K562 (cell line): Measurements from ENCODE around the gene DDX5. TPM values are rescaled to one million over a fixed set of nuclear protein-coding genes. Genes with fewer than 3 reads are reported as not detected.

Experiments used
- EGR1 ChIP-seq: fragments of 450-650 bp; conservative IDR thresholded peaks from 2 replicates; pipeline ENCODE4 v1.6.1; 2017; ENCODE audit warnings: mild to moderate bottlenecking
- ETV6 ChIP-seq, 3 experiments: fragments of 150-350 bp in 1 of 3; sonication (generic) in 1 of 3; formaldehyde crosslinking in 1 of 3; IDR thresholded peaks; 2 replicates each; pipeline versions ENCODE4 v1.6.1 to v1.8.0; 2014 to 2022; ENCODE audit warnings: borderline replicate concordance in 2 of 3, low read depth in 2 of 3, antibody characterized with exemption in 1 of 3, low read length in 1 of 3, mild to moderate bottlenecking in 1 of 3, missing genetic modification reagents in 1 of 3
- ILK ChIP-seq: fragments of 450-650 bp; IDR thresholded peaks from 2 replicates; pipeline ENCODE4 v1.6.1; 2016; ENCODE audit warnings: missing genetic modification characterization, low read depth, mild to moderate bottlenecking, missing compliant biosample characterization, moderate library complexity, borderline replicate concordance
- NELFE ChIP-seq: IDR thresholded peaks from 2 replicates; pipeline ENCODE4 v1.6.1; 2011; ENCODE audit warnings: mild to moderate bottlenecking; ENCODE audit not compliant: insufficient read depth, insufficient read length
- NR1H2 ChIP-seq: sonication (generic); formaldehyde crosslinking; IDR thresholded peaks from 2 replicates; pipeline ENCODE4 v1.4.0; 2020; ENCODE audit warnings: mild to moderate bottlenecking, missing genetic modification reagents
- NR2F6 ChIP-seq: fragments of 450-650 bp; formaldehyde crosslinking; IDR thresholded peaks from 2 replicates; pipeline ENCODE4 v1.4.0; 2020; ENCODE audit warnings: mild to moderate bottlenecking
- RBM25 ChIP-seq: fragments of 200-400 bp; formaldehyde crosslinking; IDR thresholded peaks from 2 replicates; pipeline ENCODE4 v1.6.1; 2018; ENCODE audit warnings: low read length, low read depth, moderate library complexity; ENCODE audit not compliant: severe bottlenecking
- ZFP1 ChIP-seq: fragments of 450-650 bp; formaldehyde crosslinking; IDR thresholded peaks from 2 replicates; pipeline ENCODE4 v1.4.0; 2020; ENCODE audit warnings: mild to moderate bottlenecking, mixed read lengths
- ZNF12 ChIP-seq: sonication (generic); formaldehyde crosslinking; IDR thresholded peaks from 2 replicates; pipeline ENCODE4 v1.4.0; 2020; ENCODE audit warnings: mild to moderate bottlenecking, missing genetic modification reagents
- ZNF41 ChIP-seq: fragments of 250-450 bp; sonication (Bioruptor Pico); conservative IDR thresholded peaks from 2 replicates; pipeline ENCODE4 v1.4.0; 2020; ENCODE audit warnings: mild to moderate bottlenecking
- polyA plus RNA-seq, 8 experiments: library from polyadenylated mRNA; depleted of rRNA in 4 of 8; stranded (reverse) in 5 of 8; unstranded in 3 of 8; fragments of >200 nt; fragmentation: Nextera tagmentation in 2 of 8; fragmentation: Illumina TruSeq in 1 of 8; extraction: Ambion mirVana in 2 of 8; extraction: Trizol in 1 of 8; gene quantifications; 2 replicates each; pipeline versions ENCODE4 v1.2.1 to v1.2.3, GENCODE V29; 2011 to 2014; ENCODE audit warnings: inconsistent platforms in 1 of 8, missing spikeins in 1 of 8
- total RNA-seq, 7 experiments: library from RNA; depleted of rRNA in 6 of 7; stranded (reverse); fragments of >200 nt in 6 of 7; fragmentation: Illumina TruSeq in 2 of 7; extraction: Trizol in 2 of 7; gene quantifications; 2 replicates each; pipeline versions ENCODE4 v1.2.1 to v1.2.3, GENCODE V29; 2011 to 2021; ENCODE audit warnings: low replicate concordance in 1 of 7
- TF ChIP-seq, protein P1 (sequence below), 2 experiments: fragments of 450-650 bp; IDR thresholded peaks; 2 replicates each; pipeline ENCODE4 v1.6.1; 2018; ENCODE audit warnings: mild to moderate bottlenecking in 2 of 2, low read depth in 1 of 2; ENCODE audit not compliant: partially characterized antibody in 2 of 2
- TF ChIP-seq, protein P2 (sequence below): sonication (generic); formaldehyde crosslinking; IDR thresholded peaks from 2 replicates; pipeline ENCODE4 v1.4.0; 2020; ENCODE audit warnings: mild to moderate bottlenecking, missing genetic modification reagents
- TF ChIP-seq, protein P3 (sequence below), 2 experiments: fragments of 450-650 bp in 1 of 2; IDR thresholded peaks; 2 replicates each; pipeline ENCODE4 v1.6.1; 2011 to 2017; ENCODE audit warnings: low read depth in 2 of 2, antibody characterized with exemption in 1 of 2, borderline replicate concordance in 1 of 2, low read length in 1 of 2, mild to moderate bottlenecking in 1 of 2, mixed read lengths in 1 of 2; ENCODE audit not compliant: control insufficient read depth in 1 of 2

The DDX5 gene
- total and polyA plus RNA-seq, 9 of the 15 experiments (the other 6 are each of a cell fraction or from before 2014, with no cell fraction given), result 306 to 1,639 (median 604) TPM

DNA sequence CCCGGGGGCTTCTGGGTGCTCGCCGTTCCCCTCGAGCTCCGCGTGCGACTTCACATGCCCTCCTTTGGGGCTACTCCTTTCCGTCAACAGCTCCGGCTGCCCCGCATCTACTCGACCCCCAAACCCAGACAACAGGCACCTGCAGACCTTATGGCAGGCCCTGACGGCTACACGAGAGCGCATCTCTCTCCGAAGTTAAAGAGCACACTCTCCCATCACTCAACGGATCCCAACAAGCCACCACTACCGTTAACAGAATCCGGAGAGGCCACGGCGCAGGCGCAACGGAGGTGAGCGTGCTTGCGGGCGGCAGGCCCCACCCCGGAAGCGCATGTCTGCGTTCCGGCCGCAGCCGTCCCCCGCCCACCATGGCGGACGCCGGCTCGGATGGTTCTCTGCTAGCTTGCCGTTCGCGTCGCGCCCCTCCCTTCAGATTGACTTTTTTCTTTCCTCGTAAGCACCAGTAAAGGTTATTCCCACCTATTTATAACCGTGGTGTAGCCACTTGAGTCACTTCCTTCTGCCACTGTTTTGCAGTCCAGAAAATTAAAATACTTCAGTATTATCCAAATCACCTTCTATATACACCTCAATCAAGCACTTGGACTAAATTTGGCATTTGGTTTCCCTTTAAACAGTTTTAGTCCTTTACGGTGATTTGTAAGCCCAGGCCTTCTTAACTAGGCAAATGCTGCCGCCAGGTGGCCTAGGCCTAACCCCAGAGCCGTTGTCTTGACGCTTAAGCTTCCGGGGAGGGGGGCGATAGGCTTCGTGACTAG, 9.1 kb downstream of the DDX5 start, which contains the start of gene POLG2 (continued):
- TF ChIP-seq ETV6 (IDR thresholded peaks at IDR 0.05; ENCODE audit: borderline replicate concordance in 1 of 2, low read depth in 2 of 2, low read length in 1 of 2) (0 out of 4 replicates have a peak, but pooled peaks of 1 of the 2 experiments have one; percentile 20), ETV6 (CRISPR knock-in tag; IDR thresholded peaks at IDR 0.05; ENCODE audit: borderline replicate concordance) (0 out of 2 replicates have a peak, but pooled peaks have one; percentile 36), RBM25 (no peak), ZFP1 (CRISPR knock-in tag) (0 out of 2 replicates have a peak, but pooled peaks have one; percentile 11), NR2F6 (CRISPR knock-in tag) (peak; percentile 85), EGR1 (peak; percentile 72), NR1H2 (CRISPR knock-in tag) (no peak), ILK (0 out of 2 replicates have a peak, but pooled peaks have one; percentile 48), NELFE (no peak), ZNF41 (peak; percentile 6; the same call in 1 of the 2 replicates), ZNF12 (peak; percentile 43; the same call in 1 of the 2 replicates)
- TF ChIP-seq, protein P1, sequence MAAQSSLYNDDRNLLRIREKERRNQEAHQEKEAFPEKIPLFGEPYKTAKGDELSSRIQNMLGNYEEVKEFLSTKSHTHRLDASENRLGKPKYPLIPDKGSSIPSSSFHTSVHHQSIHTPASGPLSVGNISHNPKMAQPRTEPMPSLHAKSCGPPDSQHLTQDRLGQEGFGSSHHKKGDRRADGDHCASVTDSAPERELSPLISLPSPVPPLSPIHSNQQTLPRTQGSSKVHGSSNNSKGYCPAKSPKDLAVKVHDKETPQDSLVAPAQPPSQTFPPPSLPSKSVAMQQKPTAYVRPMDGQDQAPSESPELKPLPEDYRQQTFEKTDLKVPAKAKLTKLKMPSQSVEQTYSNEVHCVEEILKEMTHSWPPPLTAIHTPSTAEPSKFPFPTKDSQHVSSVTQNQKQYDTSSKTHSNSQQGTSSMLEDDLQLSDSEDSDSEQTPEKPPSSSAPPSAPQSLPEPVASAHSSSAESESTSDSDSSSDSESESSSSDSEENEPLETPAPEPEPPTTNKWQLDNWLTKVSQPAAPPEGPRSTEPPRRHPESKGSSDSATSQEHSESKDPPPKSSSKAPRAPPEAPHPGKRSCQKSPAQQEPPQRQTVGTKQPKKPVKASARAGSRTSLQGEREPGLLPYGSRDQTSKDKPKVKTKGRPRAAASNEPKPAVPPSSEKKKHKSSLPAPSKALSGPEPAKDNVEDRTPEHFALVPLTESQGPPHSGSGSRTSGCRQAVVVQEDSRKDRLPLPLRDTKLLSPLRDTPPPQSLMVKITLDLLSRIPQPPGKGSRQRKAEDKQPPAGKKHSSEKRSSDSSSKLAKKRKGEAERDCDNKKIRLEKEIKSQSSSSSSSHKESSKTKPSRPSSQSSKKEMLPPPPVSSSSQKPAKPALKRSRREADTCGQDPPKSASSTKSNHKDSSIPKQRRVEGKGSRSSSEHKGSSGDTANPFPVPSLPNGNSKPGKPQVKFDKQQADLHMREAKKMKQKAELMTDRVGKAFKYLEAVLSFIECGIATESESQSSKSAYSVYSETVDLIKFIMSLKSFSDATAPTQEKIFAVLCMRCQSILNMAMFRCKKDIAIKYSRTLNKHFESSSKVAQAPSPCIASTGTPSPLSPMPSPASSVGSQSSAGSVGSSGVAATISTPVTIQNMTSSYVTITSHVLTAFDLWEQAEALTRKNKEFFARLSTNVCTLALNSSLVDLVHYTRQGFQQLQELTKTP (IDR thresholded peaks at IDR 0.05; ENCODE audit: low read depth in 1 of 2, partially characterized antibody in 2 of 2), result peak in 1 of 2 experiments; percentile 44
- TF ChIP-seq, protein P2, sequence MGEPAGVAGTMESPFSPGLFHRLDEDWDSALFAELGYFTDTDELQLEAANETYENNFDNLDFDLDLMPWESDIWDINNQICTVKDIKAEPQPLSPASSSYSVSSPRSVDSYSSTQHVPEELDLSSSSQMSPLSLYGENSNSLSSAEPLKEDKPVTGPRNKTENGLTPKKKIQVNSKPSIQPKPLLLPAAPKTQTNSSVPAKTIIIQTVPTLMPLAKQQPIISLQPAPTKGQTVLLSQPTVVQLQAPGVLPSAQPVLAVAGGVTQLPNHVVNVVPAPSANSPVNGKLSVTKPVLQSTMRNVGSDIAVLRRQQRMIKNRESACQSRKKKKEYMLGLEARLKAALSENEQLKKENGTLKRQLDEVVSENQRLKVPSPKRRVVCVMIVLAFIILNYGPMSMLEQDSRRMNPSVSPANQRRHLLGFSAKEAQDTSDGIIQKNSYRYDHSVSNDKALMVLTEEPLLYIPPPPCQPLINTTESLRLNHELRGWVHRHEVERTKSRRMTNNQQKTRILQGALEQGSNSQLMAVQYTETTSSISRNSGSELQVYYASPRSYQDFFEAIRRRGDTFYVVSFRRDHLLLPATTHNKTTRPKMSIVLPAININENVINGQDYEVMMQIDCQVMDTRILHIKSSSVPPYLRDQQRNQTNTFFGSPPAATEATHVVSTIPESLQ (CRISPR knock-in tag), result 0 out of 2 replicates have a peak, but pooled peaks have one; percentile 49
- TF ChIP-seq, protein P3, sequence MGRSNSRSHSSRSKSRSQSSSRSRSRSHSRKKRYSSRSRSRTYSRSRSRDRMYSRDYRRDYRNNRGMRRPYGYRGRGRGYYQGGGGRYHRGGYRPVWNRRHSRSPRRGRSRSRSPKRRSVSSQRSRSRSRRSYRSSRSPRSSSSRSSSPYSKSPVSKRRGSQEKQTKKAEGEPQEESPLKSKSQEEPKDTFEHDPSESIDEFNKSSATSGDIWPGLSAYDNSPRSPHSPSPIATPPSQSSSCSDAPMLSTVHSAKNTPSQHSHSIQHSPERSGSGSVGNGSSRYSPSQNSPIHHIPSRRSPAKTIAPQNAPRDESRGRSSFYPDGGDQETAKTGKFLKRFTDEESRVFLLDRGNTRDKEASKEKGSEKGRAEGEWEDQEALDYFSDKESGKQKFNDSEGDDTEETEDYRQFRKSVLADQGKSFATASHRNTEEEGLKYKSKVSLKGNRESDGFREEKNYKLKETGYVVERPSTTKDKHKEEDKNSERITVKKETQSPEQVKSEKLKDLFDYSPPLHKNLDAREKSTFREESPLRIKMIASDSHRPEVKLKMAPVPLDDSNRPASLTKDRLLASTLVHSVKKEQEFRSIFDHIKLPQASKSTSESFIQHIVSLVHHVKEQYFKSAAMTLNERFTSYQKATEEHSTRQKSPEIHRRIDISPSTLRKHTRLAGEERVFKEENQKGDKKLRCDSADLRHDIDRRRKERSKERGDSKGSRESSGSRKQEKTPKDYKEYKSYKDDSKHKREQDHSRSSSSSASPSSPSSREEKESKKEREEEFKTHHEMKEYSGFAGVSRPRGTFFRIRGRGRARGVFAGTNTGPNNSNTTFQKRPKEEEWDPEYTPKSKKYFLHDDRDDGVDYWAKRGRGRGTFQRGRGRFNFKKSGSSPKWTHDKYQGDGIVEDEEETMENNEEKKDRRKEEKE (IDR thresholded peaks at IDR 0.05; ENCODE audit: borderline replicate concordance in 1 of 2, control insufficient read depth in 1 of 2, low read depth in 2 of 2, low read length in 1 of 2), result peak; percentile 17 to 45; a peak in 1 of 4 replicates
